ENCODE data around the gene G0S2. TPM values are rescaled to one million over a fixed set of nuclear protein-coding genes. Genes with fewer than 3 reads are reported as not detected.

The G0S2 gene
- total RNA-seq, 1 experiment from 2014 or later: 0.35 TPM

GRCh38 chr1:209720326-209720725 lies 45.1 kb downstream of the G0S2 start:
- no peaks in the 10 kb centered on the region for H3K27me3 ChIP-seq (ENCODE audit: insufficient read depth, low read length)
- no peaks in the 10 kb centered on the region for H4K20me1 ChIP-seq (ENCODE audit: control insufficient read depth, insufficient read depth, insufficient read length)
- no peak overlapping the region for H3K27ac ChIP-seq (ENCODE audit: insufficient read length, low read depth, low read length)
- no peak overlapping the region for H3K9ac ChIP-seq (ENCODE audit: extremely low read depth, insufficient read length, low read length)
- H2AK5ac ChIP-seq (ENCODE audit: insufficient read length, low read length): no peak overlapping the region
- no peak overlapping the region for H3T11ph ChIP-seq (ENCODE audit: low read length)
- no peak overlapping the region for H2BK120ac ChIP-seq (ENCODE audit: low read depth, low read length, poor library complexity, severe bottlenecking)
- H3K4me2 ChIP-seq (ENCODE audit: insufficient read depth, insufficient read length, low read length): no peak overlapping the region
- H3K79me2 ChIP-seq (ENCODE audit: insufficient read depth, low read length): no peaks in the 10 kb centered on the region
- no CpG with 5 or more reads among the region's 4 CpGs for WGBS (ENCODE audit: extremely low coverage, insufficient read length, low lambda C conversion rate)
- Mint-ChIP-seq H3K4me1 (no peaks in the 10 kb centered on the region), H3K27ac (no peak overlapping the region), H3K4me3 (no peak overlapping the region), H3K36me3 (ENCODE audit: insufficient read depth in 1 of 3, low read depth in 3 of 3) (no peaks in the 10 kb centered on the region), H3K9me3 (no peaks in the 10 kb centered on the region), H3K27me3 (ENCODE audit: low read depth) (peaks cover 5% of the 10 kb centered on the region)
- no peak overlapping the region for H3K4ac ChIP-seq (ENCODE audit: low read depth, low read length)
- H2AFZ ChIP-seq (ENCODE audit: low read length): no peak overlapping the region
- no peak overlapping the region for H3K23ac ChIP-seq (ENCODE audit: insufficient read length, low read depth, low read length)
- TF ChIP-seq, protein P1, sequence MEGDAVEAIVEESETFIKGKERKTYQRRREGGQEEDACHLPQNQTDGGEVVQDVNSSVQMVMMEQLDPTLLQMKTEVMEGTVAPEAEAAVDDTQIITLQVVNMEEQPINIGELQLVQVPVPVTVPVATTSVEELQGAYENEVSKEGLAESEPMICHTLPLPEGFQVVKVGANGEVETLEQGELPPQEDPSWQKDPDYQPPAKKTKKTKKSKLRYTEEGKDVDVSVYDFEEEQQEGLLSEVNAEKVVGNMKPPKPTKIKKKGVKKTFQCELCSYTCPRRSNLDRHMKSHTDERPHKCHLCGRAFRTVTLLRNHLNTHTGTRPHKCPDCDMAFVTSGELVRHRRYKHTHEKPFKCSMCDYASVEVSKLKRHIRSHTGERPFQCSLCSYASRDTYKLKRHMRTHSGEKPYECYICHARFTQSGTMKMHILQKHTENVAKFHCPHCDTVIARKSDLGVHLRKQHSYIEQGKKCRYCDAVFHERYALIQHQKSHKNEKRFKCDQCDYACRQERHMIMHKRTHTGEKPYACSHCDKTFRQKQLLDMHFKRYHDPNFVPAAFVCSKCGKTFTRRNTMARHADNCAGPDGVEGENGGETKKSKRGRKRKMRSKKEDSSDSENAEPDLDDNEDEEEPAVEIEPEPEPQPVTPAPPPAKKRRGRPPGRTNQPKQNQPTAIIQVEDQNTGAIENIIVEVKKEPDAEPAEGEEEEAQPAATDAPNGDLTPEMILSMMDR (conservative IDR thresholded peaks at IDR 0.05): no peak
- no peak overlapping the region for H2BK5ac ChIP-seq (ENCODE audit: insufficient read length, low read length)
- no peak overlapping the region for H3K18ac ChIP-seq (ENCODE audit: insufficient read length, low read depth, low read length)
- H3K56ac ChIP-seq (ENCODE audit: insufficient read length, low read depth, low read length): no peak overlapping the region
- no peak overlapping the region for H2BK15ac ChIP-seq (ENCODE audit: low read depth, low read length)
- no peaks in the 10 kb centered on the region for H3K9me3 ChIP-seq (ENCODE audit: control insufficient read depth, low read depth, low read length)
- H3K4me1 ChIP-seq (ENCODE audit: insufficient read depth, low read length): no peaks in the 10 kb centered on the region
- H4K8ac ChIP-seq (replicated peaks; ENCODE audit: insufficient read length, low read depth, low read length): no peak overlapping the region
- no peak overlapping the region for H3K14ac ChIP-seq (ENCODE audit: insufficient read depth, low read length)
- H4K5ac ChIP-seq (ENCODE audit: insufficient read length, low read depth, low read length): no peak overlapping the region
- no peak overlapping the region for H4K91ac ChIP-seq (ENCODE audit: insufficient read length, low read depth, low read length)
- no peak overlapping the region for H2BK20ac ChIP-seq (ENCODE audit: low read depth, low read length, poor library complexity, severe bottlenecking)
- no peak overlapping the region for H2BK12ac ChIP-seq (ENCODE audit: insufficient read length, low read depth, low read length)
- H3K79me1 ChIP-seq (ENCODE audit: insufficient read depth, low read depth, low read length, poor library complexity, severe bottlenecking): no peaks in the 10 kb centered on the region
- no peaks in the 10 kb centered on the region for H3K23me2 ChIP-seq (ENCODE audit: insufficient read length, low read depth, low read length, poor library complexity, severe bottlenecking)
- no peak for DNase-seq
